Caco-2 (cell line): Measurements from ENCODE around the gene TNNI3K. TPM values are rescaled to one million over a fixed set of nuclear protein-coding genes. Genes with fewer than 3 reads are reported as not detected.

Experiments
- BruUV-seq: library from RNA; stranded (reverse); fragments of 400-500 nt; replicated peaks from 2 replicates; lab custom pipeline; 2021; lab: Mats Ljungman, UMichigan
- CTCF ChIA-PET: fragments of 300-600 bp; sonication (Branson Sonifier 250); formaldehyde crosslinking; loops from one replicate; lab custom pipeline; 2022; ENCODE audit warnings: antibody characterized with exemption; lab: Charles Lee
- POLR2A ChIA-PET: fragments of 300-600 bp; sonication (Branson Sonifier 250); formaldehyde crosslinking; loops from one replicate; lab custom pipeline; 2022; ENCODE audit warnings: antibody characterized with exemption; lab: Charles Lee
- DNase-seq, 2 experiments: peaks; one replicate each; pipeline versions ENCODE4 v3.0.0 to v3.0.0-alpha.2; 2020 to 2022
- H3K27me3 ChIP-seq: replicated peaks from 2 replicates; pipeline ENCODE4 v1.6.0; 2011; ENCODE audit warnings: low read length; ENCODE audit not compliant: control insufficient read depth, insufficient read depth
- H3K36me3 ChIP-seq: 2 replicates; pipeline ENCODE4 v1.5.1; 2011; ENCODE audit warnings: low read length; ENCODE audit not compliant: control insufficient read depth, insufficient read depth
- H3K4me1 ChIP-seq: fragments of 250-450 bp; sonication (Bioruptor Pico); 2 replicates; pipeline ENCODE4 v1.5.1; 2020; ENCODE audit warnings: mild to moderate bottlenecking
- H3K4me3 ChIP-seq: 2 replicates; pipeline ENCODE4 v1.5.1; 2011; ENCODE audit warnings: low read depth, mild to moderate bottlenecking, control low read depth, low read length
- H3K9me3 ChIP-seq: fragments of 250-450 bp; sonication (Bioruptor Pico); 2 replicates; pipeline ENCODE4 v1.5.1; 2020; ENCODE audit warnings: mild to moderate bottlenecking, moderate library complexity
- H3K27ac Mint-ChIP-seq: one replicate; pipeline ENCODE4 v1.8.0; 2022; ENCODE audit warnings: mixed read lengths; ENCODE audit not compliant: unreplicated experiment
- H3K27me3 Mint-ChIP-seq: one replicate; pipeline ENCODE4 v1.8.0; 2022; ENCODE audit warnings: mixed read lengths; ENCODE audit not compliant: insufficient read depth, unreplicated experiment
- H3K36me3 Mint-ChIP-seq: one replicate; pipeline ENCODE4 v1.8.0; 2022; ENCODE audit warnings: mild to moderate bottlenecking, mixed read lengths; ENCODE audit not compliant: insufficient read depth, unreplicated experiment
- H3K4me1 Mint-ChIP-seq: one replicate; pipeline ENCODE4 v1.8.0; 2022; ENCODE audit warnings: low read depth, mixed read lengths; ENCODE audit not compliant: unreplicated experiment
- H3K4me3 Mint-ChIP-seq: one replicate; pipeline ENCODE4 v1.8.0; 2022; ENCODE audit warnings: mild to moderate bottlenecking, moderate library complexity, mixed read lengths; ENCODE audit not compliant: unreplicated experiment
- H3K9me3 Mint-ChIP-seq: one replicate; pipeline ENCODE4 v1.8.0; 2022; ENCODE audit warnings: mixed read lengths; ENCODE audit not compliant: unreplicated experiment
- CTCF ChIP-seq, 2 experiments: fragments of 200-600 bp in 1 of 2; IDR thresholded peaks; 1 replicate in 1 of 2; 2 replicates in 1 of 2; pipeline versions ENCODE4 v1.5.1 to v1.8.0; 2011 to 2022; ENCODE audit warnings: antibody characterized with exemption in 1 of 2, control low read depth in 1 of 2, inconsistent platforms in 1 of 2, low read depth in 1 of 2, low read length in 1 of 2, mild to moderate bottlenecking in 1 of 2, moderate library complexity in 1 of 2; ENCODE audit not compliant: insufficient read depth in 1 of 2, severe bottlenecking in 1 of 2, unreplicated experiment in 1 of 2
- intact Hi-C: fragments of 100-400 bp; cut with micrococcal nuclease; formaldehyde crosslinking; loops from one replicate; pipeline ENCODE4 v1.10.0; 2022; ENCODE audit not compliant: unreplicated experiment
- total RNA-seq: library from RNA; stranded (reverse); gene quantifications from 2 replicates; pipeline ENCODE4 v1.2.3, GENCODE V29; 2022

Gene TNNI3K
- total RNA-seq, 1 experiment from 2014 or later: not detected

GRCh38 chr1:74368335-74368734 lies 133.1 kb downstream of the TNNI3K start:
- no peak for DNase-seq
- Histone ChIP-seq H3K4me3 (no peak overlapping the region), H3K36me3 (no peaks in the 10 kb centered on the region), H3K9me3 (no peaks in the 10 kb centered on the region), H3K4me1 (no peaks in the 10 kb centered on the region), H3K27me3 (no peaks in the 10 kb centered on the region)
- no TSS peak for BruUV-seq
- CTCF ChIA-PET: no interaction called here
- intact Hi-C loops: no loop called here
- Mint-ChIP-seq H3K4me1 (no peaks in the 10 kb centered on the region), H3K36me3 (no peaks in the 10 kb centered on the region), H3K27me3 (peaks cover 5% of the 10 kb centered on the region), H3K4me3 (no peak overlapping the region), H3K9me3 (no peaks in the 10 kb centered on the region), H3K27ac (no peak overlapping the region)
- POLR2A ChIA-PET: no interaction called here
- no peak for TF ChIP-seq CTCF (IDR thresholded peaks at IDR 0.05; ENCODE audit: insufficient read depth in 1 of 2, low read depth in 1 of 2, low read length in 1 of 2, severe bottlenecking in 1 of 2, unreplicated experiment in 1 of 2)

- H3K36me3 Mint-ChIP-seq: no peaks in the 10 kb centered on the region
- H3K9me3 Mint-ChIP-seq: no peaks in the 10 kb centered on the region
- CTCF ChIA-PET: no interaction called here
- no peaks in the 10 kb centered on the region for H3K9me3 ChIP-seq
- DNase-seq: no peak
- H3K4me3 Mint-ChIP-seq: no peak overlapping the region
- POLR2A ChIA-PET: no interaction called here
- BruUV-seq: no TSS peak
- no peaks in the 10 kb centered on the region for H3K4me1 ChIP-seq
- intact Hi-C loops: no loop called here
- H3K4me3 ChIP-seq: no peak overlapping the region
- H3K27me3 ChIP-seq: no peaks in the 10 kb centered on the region
- no peak for TF ChIP-seq CTCF (IDR thresholded peaks at IDR 0.05; ENCODE audit: insufficient read depth in 1 of 2, low read depth in 1 of 2, low read length in 1 of 2, severe bottlenecking in 1 of 2, unreplicated experiment in 1 of 2)
- H3K27ac Mint-ChIP-seq: no peak overlapping the region
- H3K4me1 Mint-ChIP-seq: no peaks in the 10 kb centered on the region
- peaks cover 12% of the 10 kb centered on the region for H3K27me3 Mint-ChIP-seq
- H3K36me3 ChIP-seq: no peaks in the 10 kb centered on the region
These were observed 140.2 kb downstream of the TNNI3K start for GRCh38 chr1:74375376-74375775.

- Histone ChIP-seq H3K4me3 (no peak overlapping the region), H3K27me3 (no peaks in the 10 kb centered on the region), H3K9me3 (no peaks in the 10 kb centered on the region), H3K4me1 (no peaks in the 10 kb centered on the region), H3K36me3 (no peaks in the 10 kb centered on the region)
- ChIA-PET CTCF (no interaction called here), POLR2A (no interaction called here)
- no peaks in the 10 kb centered on the region for H3K9me3 Mint-ChIP-seq
- no peak for TF ChIP-seq CTCF (IDR thresholded peaks at IDR 0.05; ENCODE audit: insufficient read depth in 1 of 2, low read depth in 1 of 2, low read length in 1 of 2, severe bottlenecking in 1 of 2, unreplicated experiment in 1 of 2)
- intact Hi-C loops: no loop called here
- DNase-seq: no peak
- no peaks in the 10 kb centered on the region for H3K36me3 Mint-ChIP-seq
- H3K4me3 Mint-ChIP-seq: no peak overlapping the region
- BruUV-seq: no TSS peak
- H3K4me1 Mint-ChIP-seq: no peaks in the 10 kb centered on the region
- peaks cover 9% of the 10 kb centered on the region for H3K27me3 Mint-ChIP-seq
- H3K27ac Mint-ChIP-seq: no peak overlapping the region
These were observed 145.1 kb downstream of the TNNI3K start for GRCh38 chr1:74380252-74380651.
